Activated T-cell treated with anti-CD3 and anti-CD28 coated beads, Interleukin-2, amount 50 U/mL, for 1 hour (primary cell): Measurements from ENCODE around the gene FAM13A.

Experiments used
- DNase-seq: peaks from one replicate; pipeline ENCODE4 v3.0.0-alpha.2; 2020

The FAM13A gene

GRCh38 chr4:88761342-88761741 lies 295.6 kb downstream of the FAM13A start:
- DNase-seq = no peak

- DNase-seq = no peak
Measured at GRCh38 chr4:88759895-88760290, 297.1 kb downstream of the FAM13A start.

GRCh38 chr4:88759039-88759894 lies 297.7 kb downstream of the FAM13A start:
- no peak for DNase-seq

- no peak for DNase-seq
Measured at GRCh38 chr4:88758264-88758663, 298.7 kb downstream of the FAM13A start.

- no peak for DNase-seq
Measured at GRCh38 chr4:88757776-88758175, 299.2 kb downstream of the FAM13A start.

- no peak for DNase-seq
Measured at GRCh38 chr4:88757067-88757466, 299.9 kb downstream of the FAM13A start.

GRCh38 chr4:88756149-88756548 lies 300.8 kb downstream of the FAM13A start:
- no peak for DNase-seq

- no peak for DNase-seq
Measured at GRCh38 chr4:88755454-88755853, 301.5 kb downstream of the FAM13A start.

- no peak for DNase-seq
Measured at GRCh38 chr4:88754796-88755195, 302.2 kb downstream of the FAM13A start.

- DNase-seq = no peak
Measured at GRCh38 chr4:88753658-88754571, 303.1 kb downstream of the FAM13A start.

- no peak for DNase-seq
Measured at GRCh38 chr4:88752754-88753153, 304.2 kb downstream of the FAM13A start.

- no peak for DNase-seq
Measured at GRCh38 chr4:88752076-88752463, 304.9 kb downstream of the FAM13A start.

- no peak for DNase-seq
Measured at GRCh38 chr4:88751258-88752075, 305.5 kb downstream of the FAM13A start.

- no peak for DNase-seq
Measured at GRCh38 chr4:88750369-88750768, 306.6 kb downstream of the FAM13A start.

GRCh38 chr4:88747351-88747750 lies 309.6 kb downstream of the FAM13A start:
- DNase-seq = no peak

- no peak for DNase-seq
Measured at GRCh38 chr4:88746206-88746605, 310.8 kb downstream of the FAM13A start.

- no peak for DNase-seq
Measured at GRCh38 chr4:88745581-88746163, 311.3 kb downstream of the FAM13A start.

GRCh38 chr4:88745175-88745574 lies 311.8 kb downstream of the FAM13A start:
- DNase-seq = no peak

- no peak for DNase-seq
Measured at GRCh38 chr4:88744609-88745008, 312.4 kb downstream of the FAM13A start.

GRCh38 chr4:88743696-88744095 lies 313.3 kb downstream of the FAM13A start:
- no peak for DNase-seq

- DNase-seq = no peak
Measured at GRCh38 chr4:88742561-88742960, 314.4 kb downstream of the FAM13A start.

- DNase-seq = no peak
Measured at GRCh38 chr4:88738180-88738579, 318.8 kb downstream of the FAM13A start.
